ENCODE measurements around the gene PCK2. TPM values are rescaled to one million over a fixed set of nuclear protein-coding genes. Genes with fewer than 3 reads are reported as not detected.

Gene PCK2
- total and polyA plus RNA-seq, 2 of the 8 experiments (the other 6 are each of a cell fraction or from before 2014, with no cell fraction given): 81.9 to 115 TPM

DNA sequence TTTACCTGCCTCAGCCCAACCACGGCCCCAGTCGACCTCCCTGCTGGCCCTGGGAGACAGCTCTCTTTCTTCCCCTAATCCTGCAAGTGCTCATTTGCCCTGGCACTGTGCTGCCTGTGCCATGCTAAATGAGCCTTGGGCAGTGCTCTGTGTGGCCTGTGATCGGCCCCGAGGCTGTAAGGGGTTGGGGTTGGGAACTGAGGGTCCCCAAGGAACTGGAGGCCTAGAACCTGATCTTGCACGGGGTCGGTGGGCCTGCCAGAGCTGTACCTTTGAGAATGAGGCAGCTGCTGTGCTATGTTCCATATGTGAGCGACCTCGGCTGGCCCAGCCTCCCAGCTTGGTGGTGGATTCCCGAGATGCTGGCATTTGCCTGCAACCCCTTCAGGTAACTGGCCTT is 56.0 kb downstream of the PCK2 start (continued):
- TF ChIP-seq SP1 (IDR thresholded peaks at IDR 0.05; ENCODE audit: low read depth, low read length) (no peak), TEAD4 (IDR thresholded peaks at IDR 0.05; ENCODE audit: low read depth, low read length) (no peak), YY1 (IDR thresholded peaks at IDR 0.05; ENCODE audit: low read depth, low read length) (no peak), GTF2F1 (IDR thresholded peaks at IDR 0.05; ENCODE audit: borderline replicate concordance, low read depth, low read length) (no peak), NRF1 (IDR thresholded peaks at IDR 0.05; ENCODE audit: low read depth, low read length) (no peak), HDAC2 (IDR thresholded peaks at IDR 0.05; ENCODE audit: borderline replicate concordance in 1 of 2, low read depth in 2 of 2, low read length in 2 of 2) (no peak), KDM5A (IDR thresholded peaks at IDR 0.05; ENCODE audit: low read length) (no peak), PHF8 (conservative IDR thresholded peaks at IDR 0.05; ENCODE audit: low read depth, low read length) (no peak), EZH2 (IDR thresholded peaks at IDR 0.05; ENCODE audit: low read depth, low read length, severe bottlenecking) (no peak)

Measured in H1 (cell line).